HEK293 (cell line): ENCODE data around the gene NEO1.

Source experiments
- ATF2 ChIP-seq: fragments of 450-650 bp; formaldehyde crosslinking; IDR thresholded peaks from 2 replicates; pipeline ENCODE4 v1.5.1; 2016; ENCODE audit warnings: missing biosample characterization, missing genetic modification characterization, low read depth
- KLF1 ChIP-seq: fragments of 450-650 bp; formaldehyde crosslinking; IDR thresholded peaks from 2 replicates; pipeline ENCODE4 v1.5.1; 2016; ENCODE audit warnings: missing biosample characterization, missing genetic modification characterization
- KLF9 ChIP-seq: fragments of 450-650 bp; formaldehyde crosslinking; IDR thresholded peaks from 2 replicates; pipeline ENCODE4 v1.5.1; 2016; ENCODE audit warnings: missing biosample characterization, missing genetic modification characterization, low read depth
- SP2 ChIP-seq: fragments of 450-650 bp; formaldehyde crosslinking; IDR thresholded peaks from 2 replicates; pipeline ENCODE4 v1.5.1; 2016; ENCODE audit warnings: missing biosample characterization, missing genetic modification characterization
- YY1 ChIP-seq: fragments of 450-650 bp; formaldehyde crosslinking; IDR thresholded peaks from 2 replicates; pipeline ENCODE4 v1.5.1; 2018; ENCODE audit warnings: missing biosample characterization, missing genetic modification characterization
- ZNF140 ChIP-seq: fragments of 450-650 bp; formaldehyde crosslinking; IDR thresholded peaks from 2 replicates; pipeline ENCODE4 v1.5.1; 2016; ENCODE audit warnings: missing biosample characterization, missing genetic modification characterization
- ZNF274 ChIP-seq, 2 experiments: fragments of 200-500 bp in 1 of 2; fragments of 450-650 bp in 1 of 2; sonication (Bioruptor generic) in 1 of 2; formaldehyde crosslinking in 1 of 2; IDR thresholded peaks; 2 replicates each; pipeline versions ENCODE4 v1.5.1 to v1.6.1; 2014 to 2016; ENCODE audit warnings: borderline replicate concordance in 1 of 2, inconsistent platforms in 1 of 2, low read length in 1 of 2, missing biosample characterization in 1 of 2, missing genetic modification characterization in 1 of 2
- ZNF48 ChIP-seq: fragments of 450-650 bp; formaldehyde crosslinking; IDR thresholded peaks from 2 replicates; pipeline ENCODE4 v1.5.1; 2016; ENCODE audit warnings: missing biosample characterization, missing genetic modification characterization
- ZNF530 ChIP-seq: fragments of 450-650 bp; formaldehyde crosslinking; IDR thresholded peaks from 2 replicates; pipeline ENCODE4 v1.5.1; 2016; ENCODE audit warnings: low read depth, missing biosample characterization, missing genetic modification characterization
- ZNF76 ChIP-seq: fragments of 450-650 bp; formaldehyde crosslinking; IDR thresholded peaks from 2 replicates; pipeline ENCODE4; 2016; ENCODE audit warnings: low read depth, missing biosample characterization, missing genetic modification characterization, borderline replicate concordance
- ZXDB ChIP-seq: fragments of 450-650 bp; formaldehyde crosslinking; IDR thresholded peaks from 2 replicates; pipeline ENCODE4 v1.5.1; 2016; ENCODE audit warnings: missing biosample characterization, missing genetic modification characterization
- TF ChIP-seq, protein P1 (sequence below): fragments of 450-650 bp; formaldehyde crosslinking; IDR thresholded peaks from 2 replicates; pipeline ENCODE4 v1.5.1; 2016; ENCODE audit warnings: missing biosample characterization, missing genetic modification characterization
- TF ChIP-seq, protein P2 (sequence below): fragments of 450-650 bp; formaldehyde crosslinking; IDR thresholded peaks from 2 replicates; pipeline ENCODE4 v1.5.1; 2016; ENCODE audit warnings: missing biosample characterization, missing genetic modification characterization

DNA sequence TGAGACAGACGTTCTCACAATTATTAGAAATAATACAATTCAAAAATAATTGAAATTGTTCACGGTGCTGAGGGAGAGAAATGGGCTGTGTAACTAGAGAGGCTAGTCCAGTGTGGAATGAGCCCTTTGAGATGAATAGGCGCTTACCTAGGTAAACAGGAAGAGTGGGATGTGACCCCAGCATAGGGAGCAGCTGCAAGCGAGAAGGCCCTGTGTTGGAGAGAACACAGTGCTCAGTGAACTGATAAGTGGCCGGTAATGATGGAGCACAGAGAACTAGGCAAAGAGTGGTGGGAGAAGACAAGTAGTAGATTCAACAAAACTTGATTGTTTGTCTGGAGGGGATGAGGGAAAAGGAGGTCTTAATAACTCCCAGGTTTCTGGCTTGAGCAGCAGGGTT, 212.6 kb downstream of the NEO1 start:
- no peak for TF ChIP-seq ZNF140
- TF ChIP-seq, protein P1, sequence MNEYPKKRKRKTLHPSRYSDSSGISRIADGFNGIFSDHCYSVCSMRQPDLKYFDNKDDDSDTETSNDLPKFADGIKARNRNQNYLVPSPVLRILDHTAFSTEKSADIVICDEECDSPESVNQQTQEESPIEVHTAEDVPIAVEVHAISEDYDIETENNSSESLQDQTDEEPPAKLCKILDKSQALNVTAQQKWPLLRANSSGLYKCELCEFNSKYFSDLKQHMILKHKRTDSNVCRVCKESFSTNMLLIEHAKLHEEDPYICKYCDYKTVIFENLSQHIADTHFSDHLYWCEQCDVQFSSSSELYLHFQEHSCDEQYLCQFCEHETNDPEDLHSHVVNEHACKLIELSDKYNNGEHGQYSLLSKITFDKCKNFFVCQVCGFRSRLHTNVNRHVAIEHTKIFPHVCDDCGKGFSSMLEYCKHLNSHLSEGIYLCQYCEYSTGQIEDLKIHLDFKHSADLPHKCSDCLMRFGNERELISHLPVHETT (tag by site-specific recombination) = no peak
- TF ChIP-seq YY1 (tag by site-specific recombination) = no peak
- TF ChIP-seq, protein P2, sequence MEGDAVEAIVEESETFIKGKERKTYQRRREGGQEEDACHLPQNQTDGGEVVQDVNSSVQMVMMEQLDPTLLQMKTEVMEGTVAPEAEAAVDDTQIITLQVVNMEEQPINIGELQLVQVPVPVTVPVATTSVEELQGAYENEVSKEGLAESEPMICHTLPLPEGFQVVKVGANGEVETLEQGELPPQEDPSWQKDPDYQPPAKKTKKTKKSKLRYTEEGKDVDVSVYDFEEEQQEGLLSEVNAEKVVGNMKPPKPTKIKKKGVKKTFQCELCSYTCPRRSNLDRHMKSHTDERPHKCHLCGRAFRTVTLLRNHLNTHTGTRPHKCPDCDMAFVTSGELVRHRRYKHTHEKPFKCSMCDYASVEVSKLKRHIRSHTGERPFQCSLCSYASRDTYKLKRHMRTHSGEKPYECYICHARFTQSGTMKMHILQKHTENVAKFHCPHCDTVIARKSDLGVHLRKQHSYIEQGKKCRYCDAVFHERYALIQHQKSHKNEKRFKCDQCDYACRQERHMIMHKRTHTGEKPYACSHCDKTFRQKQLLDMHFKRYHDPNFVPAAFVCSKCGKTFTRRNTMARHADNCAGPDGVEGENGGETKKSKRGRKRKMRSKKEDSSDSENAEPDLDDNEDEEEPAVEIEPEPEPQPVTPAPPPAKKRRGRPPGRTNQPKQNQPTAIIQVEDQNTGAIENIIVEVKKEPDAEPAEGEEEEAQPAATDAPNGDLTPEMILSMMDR = no peak
- no peak for TF ChIP-seq ZXDB
- no peak for TF ChIP-seq ZNF274 (IDR thresholded peaks at IDR 0.05; ENCODE audit: low read length)
- no peak for TF ChIP-seq ZNF274 (tag by site-specific recombination; IDR thresholded peaks at IDR 0.05; ENCODE audit: borderline replicate concordance)
- TF ChIP-seq ZNF530 = no peak
- no peak for TF ChIP-seq SP2 (tag by site-specific recombination)
- no peak for TF ChIP-seq ZNF48 (tag by site-specific recombination)
- no peak for TF ChIP-seq KLF9
- no peak for TF ChIP-seq ATF2 (tag by site-specific recombination)
- TF ChIP-seq ZNF76 (tag by site-specific recombination) = no peak
- no peak for TF ChIP-seq KLF1 (tag by site-specific recombination)
